Vagina (tissue), 2 donors: Measurements from ENCODE around the gene ISYNA1. TPM values are rescaled to one million over a fixed set of nuclear protein-coding genes. Genes with fewer than 3 reads are reported as not detected.
A peak's percentile ranks its signal among the peaks of the same experiment; 100 is the strongest.

Source experiments
- DNase-seq, 2 donors: peaks; one replicate each; pipeline ENCODE4 v3.0.0-alpha.2; 2017; ENCODE audit errors: extremely low spot score in 2 of 2
- H3K27ac ChIP-seq: fragments of 200-600 bp; sonication (generic); one replicate; pipeline ENCODE4 v1.5.1; 2019
- H3K27me3 ChIP-seq: fragments of 200-600 bp; sonication (generic); one replicate; pipeline ENCODE4 v1.5.1; 2019
- H3K36me3 ChIP-seq, 2 donors: fragments of 200-600 bp; sonication (generic); one replicate each; pipeline ENCODE4 v1.5.1; 2017 to 2019
- H3K4me1 ChIP-seq: fragments of 200-600 bp; sonication (generic); one replicate; pipeline ENCODE4 v1.5.1; 2019
- H3K4me3 ChIP-seq, 2 donors: fragments of 200-600 bp; sonication (generic); 1 replicate in 1 of 2; 2 replicates in 1 of 2; pipeline ENCODE4 v1.5.1; 2016 to 2019
- H3K9me3 ChIP-seq: fragments of 200-600 bp; sonication (generic); one replicate; pipeline ENCODE4 v1.5.1; 2019
- POLR2A ChIP-seq, 2 donors: fragments of 450-650 bp; IDR thresholded peaks; one replicate each; pipeline ENCODE4 v1.6.1; 2017; ENCODE audit warnings: antibody characterized with exemption in 2 of 2, mild to moderate bottlenecking in 2 of 2, moderate library complexity in 2 of 2
- POLR2AphosphoS5 ChIP-seq, 2 donors: sonication (generic); formaldehyde crosslinking; IDR thresholded peaks; one replicate each; pipeline ENCODE4 v1.9.0; 2017; ENCODE audit warnings: antibody characterized with exemption in 2 of 2, mild to moderate bottlenecking in 2 of 2, low read depth in 1 of 2; ENCODE audit not compliant: insufficient read depth in 1 of 2
- intact Hi-C: fragments of 100-400 bp; cut with DNase I; formaldehyde crosslinking; loops from one replicate; pipeline ENCODE4 v1.15.1; 2023
- total RNA-seq: library from RNA; depleted of rRNA; stranded (reverse); fragments of >200 nt; gene quantifications from one replicate; pipeline ENCODE4 v1.2.3, GENCODE V29; 2016
- TF ChIP-seq, protein P1 (sequence below), 3 experiments: fragments of 450-650 bp in 2 of 3; fragments of 200-600 bp in 1 of 3; sonication (generic) in 1 of 3; IDR thresholded peaks; one replicate each; pipeline ENCODE4 v1.5.1; 2017 to 2019; ENCODE audit warnings: antibody characterized with exemption in 3 of 3, mild to moderate bottlenecking in 2 of 3, moderate library complexity in 2 of 3

ISYNA1 gene
- total RNA-seq, 1 donor from 2014 or later: 57.5 TPM

DNA sequence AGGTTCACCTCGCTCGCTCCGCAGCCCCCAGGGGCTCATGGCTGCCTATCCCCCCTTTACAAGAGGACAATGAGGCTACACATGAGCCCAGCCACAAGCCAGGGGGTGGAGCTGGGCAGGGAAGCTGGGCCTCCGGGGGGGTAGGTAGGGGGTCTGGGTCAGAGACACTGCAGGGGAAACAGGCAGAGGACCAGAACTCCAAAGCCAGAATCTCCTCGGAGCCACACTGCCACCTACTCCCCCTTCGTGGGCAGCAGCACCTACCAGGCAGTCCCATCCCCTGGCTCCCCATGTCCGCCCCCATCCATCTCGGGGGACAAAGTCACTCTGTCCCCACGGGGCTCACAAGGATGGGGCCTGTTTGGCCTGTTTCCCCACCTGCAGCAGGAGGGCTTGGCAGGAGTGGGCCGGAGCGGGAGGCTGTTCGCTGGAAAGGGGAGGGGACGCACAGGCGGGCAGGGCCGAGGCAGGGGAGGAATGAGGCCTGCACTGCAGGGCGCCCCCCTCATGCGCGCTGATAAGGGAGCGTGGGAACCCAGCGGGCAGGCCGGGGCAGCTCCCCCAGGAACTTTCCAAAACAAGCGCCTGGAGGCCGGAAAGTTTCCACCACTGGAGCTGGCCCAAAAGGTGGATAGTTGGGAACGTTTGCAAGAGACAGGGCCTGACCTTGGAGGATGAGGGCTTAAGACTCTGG is 545 bp upstream of the ISYNA1 start:
- no peak for DNase-seq

GRCh38 chr19:18436671-18437490 is 1.1 kb downstream of the ISYNA1 start:
- Histone ChIP-seq H3K4me3 (peak overlapping the region; percentile 66), H3K27me3 (no peaks in the 10 kb centered on the region), H3K4me1 (peaks cover 62% of the 10 kb centered on the region), H3K36me3 (no peaks in the 10 kb centered on the region), H3K27ac (peak overlapping the region; percentile 78), H3K9me3 (no peaks in the 10 kb centered on the region)
- DNase-seq: no peak
- peak in 1 of 2 donors; percentile 42 for TF ChIP-seq POLR2AphosphoS5 (IDR thresholded peaks at IDR 0.05; ENCODE audit: insufficient read depth in 1 of 2, low read depth in 1 of 2)
- TF ChIP-seq POLR2A (IDR thresholded peaks at IDR 0.05): no peak
- intact Hi-C loops: no loop called here

More for the DNA sequence above, 545 bp upstream of the ISYNA1 start:
- Histone ChIP-seq H3K27ac (peak overlapping the region; percentile 78), H3K36me3 (no peaks in the 10 kb centered on the region), H3K9me3 (no peaks in the 10 kb centered on the region), H3K4me3 (peak overlapping the region; percentile 66), H3K4me1 (peaks cover 49% of the 10 kb centered on the region), H3K27me3 (no peaks in the 10 kb centered on the region)
- TF ChIP-seq POLR2AphosphoS5 (IDR thresholded peaks at IDR 0.05; ENCODE audit: insufficient read depth in 1 of 2, low read depth in 1 of 2): peak in 1 of 2 donors; percentile 47
- no peak for TF ChIP-seq POLR2A (IDR thresholded peaks at IDR 0.05)
- intact Hi-C loops: no loop called here

DNA sequence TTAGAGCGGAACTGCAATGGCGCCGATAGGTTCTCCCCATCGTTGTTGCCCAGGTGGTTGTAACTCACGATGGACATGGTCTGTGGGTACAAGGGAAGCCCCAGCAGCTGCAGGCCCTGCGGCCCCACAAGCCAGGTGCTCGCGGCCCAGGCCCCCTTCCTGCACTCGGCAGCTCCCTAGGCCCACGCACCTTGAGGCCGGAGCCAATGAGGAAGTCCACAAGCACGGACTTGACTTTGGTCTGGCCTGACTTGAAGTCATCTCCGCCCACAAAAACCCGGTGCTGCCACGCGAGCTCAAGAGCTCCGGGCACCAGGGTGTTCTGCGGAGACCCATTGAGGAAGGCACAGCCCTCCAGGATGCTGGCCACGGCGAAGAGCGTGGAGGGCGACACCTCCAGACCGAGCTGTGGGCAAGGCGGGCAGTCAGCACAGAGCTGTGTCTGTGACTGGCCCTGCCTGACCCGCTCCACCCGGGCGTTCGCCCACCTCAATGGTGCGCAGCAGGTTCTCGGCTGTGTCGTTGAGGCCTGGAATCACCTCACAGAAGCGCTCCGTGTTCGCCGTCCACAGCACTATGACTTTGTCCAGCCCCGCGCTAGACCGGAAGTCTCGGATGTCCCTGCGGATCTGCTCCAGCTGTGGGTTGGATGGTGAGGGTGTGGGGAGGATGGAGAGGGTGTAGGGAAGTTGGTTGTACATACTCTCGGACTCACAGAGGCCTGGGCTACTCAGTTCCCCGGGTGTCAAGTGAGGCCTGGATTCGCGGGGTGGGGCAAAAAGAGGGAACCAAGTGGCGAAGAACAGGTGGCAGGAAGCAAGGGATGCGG is 1.9 kb downstream of the ISYNA1 start:
- Histone ChIP-seq H3K27me3 (no peaks in the 10 kb centered on the region), H3K4me3 (peak overlapping the region in 1 of 2 donors; percentile 66), H3K9me3 (no peaks in the 10 kb centered on the region), H3K36me3 (no peaks in the 10 kb centered on the region), H3K27ac (peak overlapping the region; percentile 78), H3K4me1 (peaks cover 62% of the 10 kb centered on the region)
- intact Hi-C loops: no loop called here
- no peak for DNase-seq
- TF ChIP-seq, protein P1, sequence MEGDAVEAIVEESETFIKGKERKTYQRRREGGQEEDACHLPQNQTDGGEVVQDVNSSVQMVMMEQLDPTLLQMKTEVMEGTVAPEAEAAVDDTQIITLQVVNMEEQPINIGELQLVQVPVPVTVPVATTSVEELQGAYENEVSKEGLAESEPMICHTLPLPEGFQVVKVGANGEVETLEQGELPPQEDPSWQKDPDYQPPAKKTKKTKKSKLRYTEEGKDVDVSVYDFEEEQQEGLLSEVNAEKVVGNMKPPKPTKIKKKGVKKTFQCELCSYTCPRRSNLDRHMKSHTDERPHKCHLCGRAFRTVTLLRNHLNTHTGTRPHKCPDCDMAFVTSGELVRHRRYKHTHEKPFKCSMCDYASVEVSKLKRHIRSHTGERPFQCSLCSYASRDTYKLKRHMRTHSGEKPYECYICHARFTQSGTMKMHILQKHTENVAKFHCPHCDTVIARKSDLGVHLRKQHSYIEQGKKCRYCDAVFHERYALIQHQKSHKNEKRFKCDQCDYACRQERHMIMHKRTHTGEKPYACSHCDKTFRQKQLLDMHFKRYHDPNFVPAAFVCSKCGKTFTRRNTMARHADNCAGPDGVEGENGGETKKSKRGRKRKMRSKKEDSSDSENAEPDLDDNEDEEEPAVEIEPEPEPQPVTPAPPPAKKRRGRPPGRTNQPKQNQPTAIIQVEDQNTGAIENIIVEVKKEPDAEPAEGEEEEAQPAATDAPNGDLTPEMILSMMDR (IDR thresholded peaks at IDR 0.05): no peak
- TF ChIP-seq POLR2AphosphoS5 (IDR thresholded peaks at IDR 0.05; ENCODE audit: insufficient read depth in 1 of 2, low read depth in 1 of 2): no peak
- TF ChIP-seq POLR2A (IDR thresholded peaks at IDR 0.05): no peak

- H3K27ac ChIP-seq: no peak overlapping the region
- TF ChIP-seq, protein P1 (IDR thresholded peaks at IDR 0.05): no peak
- no peak for TF ChIP-seq POLR2A (IDR thresholded peaks at IDR 0.05)
- no peak for TF ChIP-seq POLR2AphosphoS5 (IDR thresholded peaks at IDR 0.05; ENCODE audit: insufficient read depth in 1 of 2, low read depth in 1 of 2)
- H3K36me3 ChIP-seq: no peaks in the 10 kb centered on the region
- DNase-seq: no peak
- no peaks in the 10 kb centered on the region for H3K27me3 ChIP-seq
- peaks cover 66% of the 10 kb centered on the region for H3K4me1 ChIP-seq
- H3K9me3 ChIP-seq: no peaks in the 10 kb centered on the region
- intact Hi-C loops: no loop called here
- H3K4me3 ChIP-seq: no peak overlapping the region
These were observed 2.6 kb downstream of the ISYNA1 start for GRCh38 chr19:18435178-18435841.

DNA sequence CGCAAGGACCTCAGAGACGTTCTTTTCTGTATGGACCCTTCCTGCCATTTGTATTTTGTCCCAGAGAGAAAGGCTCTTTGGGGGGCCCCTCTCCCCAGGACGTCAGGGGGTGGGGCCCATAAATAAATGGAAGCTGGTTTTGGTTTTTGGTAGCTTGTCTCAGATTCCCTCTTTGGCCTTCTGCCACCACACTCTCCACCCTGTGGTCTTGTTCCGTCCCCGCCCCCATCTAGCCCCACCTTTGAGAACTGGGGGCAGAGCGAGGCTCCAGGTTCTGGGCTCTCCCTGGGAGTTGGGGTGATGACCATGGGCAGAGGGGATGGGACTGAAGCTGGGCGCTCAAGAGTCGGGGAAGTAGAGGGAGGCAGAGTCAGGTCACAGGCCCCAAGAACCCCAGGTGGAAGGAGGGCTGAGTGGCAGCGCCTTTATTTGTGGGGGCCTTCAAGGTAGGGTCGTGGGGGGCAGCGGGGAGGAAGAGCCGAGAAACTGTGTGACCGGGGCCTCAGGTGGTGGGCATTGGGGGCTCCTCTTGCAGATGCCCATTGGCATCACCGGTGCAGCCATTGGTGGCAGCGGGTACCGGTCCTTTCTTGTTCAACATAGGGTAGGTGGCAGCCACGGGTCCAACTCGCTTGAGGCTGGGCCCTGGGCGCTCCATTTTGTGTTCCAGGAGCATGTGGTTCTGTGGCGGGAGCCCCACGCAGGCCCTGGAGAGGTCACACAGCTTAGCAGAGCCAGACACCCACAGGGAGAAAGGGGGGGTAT is 3.3 kb downstream of the ISYNA1 start:
- Histone ChIP-seq H3K27ac (peak overlapping the region; percentile 74), H3K4me3 (peak overlapping the region in 1 of 2 donors; percentile 56)
- intact Hi-C loops: no loop called here

More for the DNA sequence above, 3.3 kb downstream of the ISYNA1 start:
- no peaks in the 10 kb centered on the region for H3K36me3 ChIP-seq
- H3K4me1 ChIP-seq: peaks cover 74% of the 10 kb centered on the region
- TF ChIP-seq, protein P1 (IDR thresholded peaks at IDR 0.05): no peak
- TF ChIP-seq POLR2AphosphoS5 (IDR thresholded peaks at IDR 0.05; ENCODE audit: insufficient read depth in 1 of 2, low read depth in 1 of 2) (no peak), POLR2A (IDR thresholded peaks at IDR 0.05) (no peak)
- no peaks in the 10 kb centered on the region for H3K27me3 ChIP-seq
- DNase-seq: no peak
- H3K9me3 ChIP-seq: no peaks in the 10 kb centered on the region
